Measurements from ENCODE around the gene ATP5MG.
A peak's percentile ranks its signal among the peaks of the same experiment; 100 is the strongest.

The ATP5MG gene

DNA sequence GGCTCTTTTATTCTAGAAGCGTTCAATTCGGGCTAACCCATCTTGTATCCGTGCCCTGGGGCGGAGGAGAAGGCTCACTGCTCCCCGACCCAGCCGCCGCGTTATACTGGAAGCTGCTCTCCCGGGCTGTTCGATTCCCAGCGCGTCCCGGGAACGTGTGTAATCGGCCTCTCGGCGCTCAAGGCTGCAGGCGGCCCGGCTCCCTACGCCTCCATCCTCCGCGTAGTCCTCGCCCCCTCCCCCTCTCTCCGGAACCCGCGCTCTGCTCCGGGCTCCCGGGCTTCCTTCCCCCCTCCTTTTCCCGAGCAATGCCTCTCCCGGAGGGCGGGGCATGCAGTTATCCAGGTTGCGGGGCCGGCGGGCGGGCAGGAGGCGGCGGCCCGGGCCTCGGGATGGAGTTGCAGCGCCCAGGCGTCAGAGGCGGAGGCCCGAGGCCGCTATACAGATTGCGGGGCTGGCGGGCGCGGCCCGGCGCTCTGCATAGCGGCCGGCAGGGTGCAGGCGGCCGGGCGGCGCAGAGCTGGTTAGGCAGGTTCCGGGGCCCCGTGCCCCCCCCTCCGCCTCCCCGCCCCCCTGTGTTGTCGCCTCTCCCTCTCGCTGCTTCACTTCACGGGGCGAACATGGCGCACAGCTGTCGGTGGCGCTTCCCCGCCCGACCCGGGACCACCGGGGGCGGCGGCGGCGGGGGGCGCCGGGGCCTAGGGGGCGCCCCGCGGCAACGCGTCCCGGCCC lies 34.7 kb downstream of the ATP5MG start, which contains the start of gene KMT2A (continued):
- no peak for TF ChIP-seq ZNF248 (tag by site-specific recombination; IDR thresholded peaks at IDR 0.05)
- 0 out of 2 replicates have a peak, but pooled peaks have one; percentile 24 for TF ChIP-seq ZNF843 (tag by site-specific recombination; IDR thresholded peaks at IDR 0.05)
- TF ChIP-seq ZNF404 (tag by site-specific recombination; IDR thresholded peaks at IDR 0.05) = no peak
- TF ChIP-seq ZNF791 (tag by site-specific recombination; IDR thresholded peaks at IDR 0.05) = no peak
- TF ChIP-seq, protein P1, sequence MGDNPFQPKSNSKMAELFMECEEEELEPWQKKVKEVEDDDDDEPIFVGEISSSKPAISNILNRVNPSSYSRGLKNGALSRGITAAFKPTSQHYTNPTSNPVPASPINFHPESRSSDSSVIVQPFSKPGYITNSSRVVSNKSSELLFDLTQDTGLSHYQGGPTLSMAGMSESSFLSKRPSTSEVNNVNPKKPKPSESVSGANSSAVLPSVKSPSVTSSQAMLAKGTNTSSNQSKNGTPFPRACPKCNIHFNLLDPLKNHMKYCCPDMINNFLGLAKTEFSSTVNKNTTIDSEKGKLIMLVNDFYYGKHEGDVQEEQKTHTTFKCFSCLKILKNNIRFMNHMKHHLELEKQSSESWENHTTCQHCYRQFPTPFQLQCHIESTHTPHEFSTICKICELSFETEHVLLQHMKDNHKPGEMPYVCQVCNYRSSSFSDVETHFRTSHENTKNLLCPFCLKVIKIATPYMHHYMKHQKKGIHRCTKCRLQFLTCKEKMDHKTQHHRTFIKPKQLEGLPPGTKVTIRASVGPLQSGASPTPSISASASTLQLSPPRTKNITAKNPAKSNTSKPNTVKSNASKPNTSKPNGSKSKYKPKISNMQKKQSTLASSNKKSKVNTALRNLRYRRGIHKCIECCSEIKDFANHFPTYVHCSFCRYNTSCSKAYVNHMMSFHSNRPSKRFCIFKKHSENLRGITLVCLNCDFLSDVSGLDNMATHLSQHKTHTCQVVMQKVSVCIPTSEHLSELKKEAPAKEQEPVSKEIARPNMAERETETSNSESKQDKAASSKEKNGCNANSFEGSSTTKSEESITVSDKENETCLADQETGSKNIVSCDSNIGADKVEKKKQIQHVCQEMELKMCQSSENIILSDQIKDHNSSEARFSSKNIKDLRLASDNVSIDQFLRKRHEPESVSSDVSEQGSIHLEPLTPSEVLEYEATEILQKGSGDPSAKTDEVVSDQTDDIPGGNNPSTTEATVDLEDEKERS (tag by site-specific recombination; IDR thresholded peaks at IDR 0.05) = no peak
- TF ChIP-seq MEIS1 (CRISPR knock-in tag; IDR thresholded peaks at IDR 0.05; ENCODE audit: borderline replicate concordance) = no peak
- no peak for TF ChIP-seq ZNF768 (tag by site-specific recombination; IDR thresholded peaks at IDR 0.05)
- no peak for TF ChIP-seq ZNF514 (tag by site-specific recombination; IDR thresholded peaks at IDR 0.05)
- TF ChIP-seq KLF7 (tag by site-specific recombination; IDR thresholded peaks at IDR 0.05; ENCODE audit: borderline replicate concordance) = peak; percentile 96
- TF ChIP-seq ZNF324 (tag by site-specific recombination; IDR thresholded peaks at IDR 0.05) = peak; percentile 89; the same call in 1 of the 2 replicates
- peak; percentile 56; the same call in 1 of the 2 replicates for TF ChIP-seq ZNF223 (tag by site-specific recombination; IDR thresholded peaks at IDR 0.05)
- 0 out of 2 replicates have a peak, but pooled peaks have one; percentile 25 for TF ChIP-seq ZNF146 (tag by site-specific recombination; IDR thresholded peaks at IDR 0.05)
- TF ChIP-seq HOXA7 (CRISPR knock-in tag; IDR thresholded peaks at IDR 0.05; ENCODE audit: borderline replicate concordance) = no peak
- no peak for TF ChIP-seq ZNF677 (tag by site-specific recombination; IDR thresholded peaks at IDR 0.05)
- TF ChIP-seq ZNF132 (tag by site-specific recombination; IDR thresholded peaks at IDR 0.05; ENCODE audit: borderline replicate concordance) = no peak
- TF ChIP-seq ZNF157 (tag by site-specific recombination; IDR thresholded peaks at IDR 0.05) = no peak
- no peak for TF ChIP-seq ZNF658 (tag by site-specific recombination; IDR thresholded peaks at IDR 0.05)
- no peak for TF ChIP-seq ZNF530 (tag by site-specific recombination; IDR thresholded peaks at IDR 0.05; ENCODE audit: low read depth)
- peak; percentile 82 for TF ChIP-seq ZNF391 (tag by site-specific recombination; IDR thresholded peaks at IDR 0.05; ENCODE audit: borderline replicate concordance, low read depth)
- TF ChIP-seq, protein P2, sequence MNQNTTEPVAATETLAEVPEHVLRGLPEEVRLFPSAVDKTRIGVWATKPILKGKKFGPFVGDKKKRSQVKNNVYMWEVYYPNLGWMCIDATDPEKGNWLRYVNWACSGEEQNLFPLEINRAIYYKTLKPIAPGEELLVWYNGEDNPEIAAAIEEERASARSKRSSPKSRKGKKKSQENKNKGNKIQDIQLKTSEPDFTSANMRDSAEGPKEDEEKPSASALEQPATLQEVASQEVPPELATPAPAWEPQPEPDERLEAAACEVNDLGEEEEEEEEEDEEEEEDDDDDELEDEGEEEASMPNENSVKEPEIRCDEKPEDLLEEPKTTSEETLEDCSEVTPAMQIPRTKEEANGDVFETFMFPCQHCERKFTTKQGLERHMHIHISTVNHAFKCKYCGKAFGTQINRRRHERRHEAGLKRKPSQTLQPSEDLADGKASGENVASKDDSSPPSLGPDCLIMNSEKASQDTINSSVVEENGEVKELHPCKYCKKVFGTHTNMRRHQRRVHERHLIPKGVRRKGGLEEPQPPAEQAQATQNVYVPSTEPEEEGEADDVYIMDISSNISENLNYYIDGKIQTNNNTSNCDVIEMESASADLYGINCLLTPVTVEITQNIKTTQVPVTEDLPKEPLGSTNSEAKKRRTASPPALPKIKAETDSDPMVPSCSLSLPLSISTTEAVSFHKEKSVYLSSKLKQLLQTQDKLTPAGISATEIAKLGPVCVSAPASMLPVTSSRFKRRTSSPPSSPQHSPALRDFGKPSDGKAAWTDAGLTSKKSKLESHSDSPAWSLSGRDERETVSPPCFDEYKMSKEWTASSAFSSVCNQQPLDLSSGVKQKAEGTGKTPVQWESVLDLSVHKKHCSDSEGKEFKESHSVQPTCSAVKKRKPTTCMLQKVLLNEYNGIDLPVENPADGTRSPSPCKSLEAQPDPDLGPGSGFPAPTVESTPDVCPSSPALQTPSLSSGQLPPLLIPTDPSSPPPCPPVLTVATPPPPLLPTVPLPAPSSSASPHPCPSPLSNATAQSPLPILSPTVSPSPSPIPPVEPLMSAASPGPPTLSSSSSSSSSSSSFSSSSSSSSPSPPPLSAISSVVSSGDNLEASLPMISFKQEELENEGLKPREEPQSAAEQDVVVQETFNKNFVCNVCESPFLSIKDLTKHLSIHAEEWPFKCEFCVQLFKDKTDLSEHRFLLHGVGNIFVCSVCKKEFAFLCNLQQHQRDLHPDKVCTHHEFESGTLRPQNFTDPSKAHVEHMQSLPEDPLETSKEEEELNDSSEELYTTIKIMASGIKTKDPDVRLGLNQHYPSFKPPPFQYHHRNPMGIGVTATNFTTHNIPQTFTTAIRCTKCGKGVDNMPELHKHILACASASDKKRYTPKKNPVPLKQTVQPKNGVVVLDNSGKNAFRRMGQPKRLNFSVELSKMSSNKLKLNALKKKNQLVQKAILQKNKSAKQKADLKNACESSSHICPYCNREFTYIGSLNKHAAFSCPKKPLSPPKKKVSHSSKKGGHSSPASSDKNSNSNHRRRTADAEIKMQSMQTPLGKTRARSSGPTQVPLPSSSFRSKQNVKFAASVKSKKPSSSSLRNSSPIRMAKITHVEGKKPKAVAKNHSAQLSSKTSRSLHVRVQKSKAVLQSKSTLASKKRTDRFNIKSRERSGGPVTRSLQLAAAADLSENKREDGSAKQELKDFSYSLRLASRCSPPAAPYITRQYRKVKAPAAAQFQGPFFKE (tag by site-specific recombination; IDR thresholded peaks at IDR 0.05; ENCODE audit: borderline replicate concordance) = no peak
- TF ChIP-seq GLI4 (tag by site-specific recombination; IDR thresholded peaks at IDR 0.05) = peak; percentile 98
- peak; percentile 99 for TF ChIP-seq IKZF3 (tag by site-specific recombination; IDR thresholded peaks at IDR 0.05)
- no peak for TF ChIP-seq TCF7L2 (IDR thresholded peaks at IDR 0.05; ENCODE audit: borderline replicate concordance, low read depth, low read length)
- TF ChIP-seq KLF10 (tag by site-specific recombination; IDR thresholded peaks at IDR 0.05) = peak; percentile 95
- TF ChIP-seq, protein P3, sequence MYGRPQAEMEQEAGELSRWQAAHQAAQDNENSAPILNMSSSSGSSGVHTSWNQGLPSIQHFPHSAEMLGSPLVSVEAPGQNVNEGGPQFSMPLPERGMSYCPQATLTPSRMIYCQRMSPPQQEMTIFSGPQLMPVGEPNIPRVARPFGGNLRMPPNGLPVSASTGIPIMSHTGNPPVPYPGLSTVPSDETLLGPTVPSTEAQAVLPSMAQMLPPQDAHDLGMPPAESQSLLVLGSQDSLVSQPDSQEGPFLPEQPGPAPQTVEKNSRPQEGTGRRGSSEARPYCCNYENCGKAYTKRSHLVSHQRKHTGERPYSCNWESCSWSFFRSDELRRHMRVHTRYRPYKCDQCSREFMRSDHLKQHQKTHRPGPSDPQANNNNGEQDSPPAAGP (tag by site-specific recombination; IDR thresholded peaks at IDR 0.05) = peak; percentile 94
- TF ChIP-seq ZNF777 (tag by site-specific recombination; IDR thresholded peaks at IDR 0.05; ENCODE audit: borderline replicate concordance) = no peak
- no peak for TF ChIP-seq ZNF155 (tag by site-specific recombination; IDR thresholded peaks at IDR 0.05)
- peak; percentile 55 for TF ChIP-seq ZNF629 (tag by site-specific recombination; IDR thresholded peaks at IDR 0.05)
- no peak for TF ChIP-seq RBAK (tag by site-specific recombination; IDR thresholded peaks at IDR 0.05)
- no peak for TF ChIP-seq ZNF292 (tag by site-specific recombination; IDR thresholded peaks at IDR 0.05; ENCODE audit: borderline replicate concordance, low read depth)
